ENCODE measurements around the gene OXCT2.
"Not testable (repeated sequence)": the region's sequence is repeated elsewhere in the genome, so short reads cannot be mapped to it uniquely, and the experiment has no call there.

The OXCT2 gene

GRCh38 chr1:39787108-39787375 is 15.9 kb upstream of the OXCT2 start:
- not testable (repeated sequence) for DNase-seq

GRCh38 chr1:39786303-39787107 is 15.4 kb upstream of the OXCT2 start:
- not testable (repeated sequence) for DNase-seq

GRCh38 chr1:39782685-39783084 is 11.5 kb upstream of the OXCT2 start:
- not testable (repeated sequence) for DNase-seq

- DNase-seq = no peak
These were observed 11.0 kb upstream of the OXCT2 start for GRCh38 chr1:39782103-39782502.

- DNase-seq = no peak
These were observed 10.2 kb upstream of the OXCT2 start for GRCh38 chr1:39781349-39781715.

- DNase-seq = no peak
These were observed 8.7 kb upstream of the OXCT2 start for GRCh38 chr1:39779821-39780220.

- no peak for DNase-seq
These were observed 8.0 kb upstream of the OXCT2 start for GRCh38 chr1:39779137-39779536.

- not testable (repeated sequence) for DNase-seq
These were observed 7.4 kb upstream of the OXCT2 start for GRCh38 chr1:39778463-39779099.

GRCh38 chr1:39777896-39778295 is 6.7 kb upstream of the OXCT2 start:
- DNase-seq = not testable (repeated sequence)

GRCh38 chr1:39777306-39777705 is 6.2 kb upstream of the OXCT2 start:
- DNase-seq = no peak

- DNase-seq = no peak
These were observed 5.7 kb upstream of the OXCT2 start for GRCh38 chr1:39776886-39777285.

- DNase-seq = no peak
These were observed 5.2 kb upstream of the OXCT2 start for GRCh38 chr1:39776400-39776713.

- not testable (repeated sequence) for DNase-seq
These were observed 4.7 kb upstream of the OXCT2 start for GRCh38 chr1:39775676-39776399.

GRCh38 chr1:39775141-39775540 is 4.0 kb upstream of the OXCT2 start:
- DNase-seq = not testable (repeated sequence)

- DNase-seq = not testable (repeated sequence)
These were observed 2.3 kb upstream of the OXCT2 start for GRCh38 chr1:39773369-39773979.

GRCh38 chr1:39770100-39771021 is 787 bp downstream of the OXCT2 start:
- DNase-seq = not testable (repeated sequence)

- not testable (repeated sequence) for DNase-seq
These were observed 1.6 kb downstream of the OXCT2 start for GRCh38 chr1:39769502-39769901.

- not testable (repeated sequence) for DNase-seq
These were observed 4.7 kb downstream of the OXCT2 start for GRCh38 chr1:39766466-39766865.

- DNase-seq = not testable (repeated sequence)
These were observed 6.6 kb downstream of the OXCT2 start for GRCh38 chr1:39764512-39764911.

- DNase-seq = not testable (repeated sequence)
These were observed 7.4 kb downstream of the OXCT2 start for GRCh38 chr1:39763619-39764374.

All from SIG-M5 (cell line).